ENCODE measurements around the gene ZNF599.
"Not testable (repeated sequence)": the region's sequence is repeated elsewhere in the genome, so short reads cannot be mapped to it uniquely, and the experiment has no call there.

ZNF599 gene

GRCh38 chr19:34772697-34773554 is at the start of gene ZNF599:
TSS of gene ZNF599 (minus strand) at chr19:34773215. CDS start at chr19:34772841, 374 bp downstream.
- peak; percentile 96 for DNase-seq

- DNase-seq, result no peak
These were observed 45.3 kb upstream of the ZNF599 start for GRCh38 chr19:34818270-34818669.

- DNase-seq, result no peak
These were observed 43.7 kb upstream of the ZNF599 start for GRCh38 chr19:34816708-34817107.

DNA sequence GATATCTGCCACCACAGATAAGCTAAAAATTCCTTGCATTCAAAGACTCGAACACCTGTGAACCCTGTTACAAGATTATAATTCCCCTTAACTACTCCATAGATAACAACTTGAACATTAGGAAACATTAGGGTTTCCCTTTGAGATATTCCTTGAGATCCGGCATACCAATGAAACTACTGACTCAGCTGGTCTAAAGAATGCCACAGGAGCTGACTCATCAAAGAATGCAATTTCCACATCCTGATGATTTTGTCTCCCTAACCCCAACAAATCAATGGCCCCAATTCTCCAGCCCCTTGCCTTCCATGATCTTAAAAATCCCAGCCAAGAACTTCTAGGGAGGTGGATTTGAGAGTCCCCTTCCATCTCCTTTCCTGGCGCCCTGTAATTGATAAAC is 35.6 kb upstream of the ZNF599 start:
- no peak for DNase-seq

DNA sequence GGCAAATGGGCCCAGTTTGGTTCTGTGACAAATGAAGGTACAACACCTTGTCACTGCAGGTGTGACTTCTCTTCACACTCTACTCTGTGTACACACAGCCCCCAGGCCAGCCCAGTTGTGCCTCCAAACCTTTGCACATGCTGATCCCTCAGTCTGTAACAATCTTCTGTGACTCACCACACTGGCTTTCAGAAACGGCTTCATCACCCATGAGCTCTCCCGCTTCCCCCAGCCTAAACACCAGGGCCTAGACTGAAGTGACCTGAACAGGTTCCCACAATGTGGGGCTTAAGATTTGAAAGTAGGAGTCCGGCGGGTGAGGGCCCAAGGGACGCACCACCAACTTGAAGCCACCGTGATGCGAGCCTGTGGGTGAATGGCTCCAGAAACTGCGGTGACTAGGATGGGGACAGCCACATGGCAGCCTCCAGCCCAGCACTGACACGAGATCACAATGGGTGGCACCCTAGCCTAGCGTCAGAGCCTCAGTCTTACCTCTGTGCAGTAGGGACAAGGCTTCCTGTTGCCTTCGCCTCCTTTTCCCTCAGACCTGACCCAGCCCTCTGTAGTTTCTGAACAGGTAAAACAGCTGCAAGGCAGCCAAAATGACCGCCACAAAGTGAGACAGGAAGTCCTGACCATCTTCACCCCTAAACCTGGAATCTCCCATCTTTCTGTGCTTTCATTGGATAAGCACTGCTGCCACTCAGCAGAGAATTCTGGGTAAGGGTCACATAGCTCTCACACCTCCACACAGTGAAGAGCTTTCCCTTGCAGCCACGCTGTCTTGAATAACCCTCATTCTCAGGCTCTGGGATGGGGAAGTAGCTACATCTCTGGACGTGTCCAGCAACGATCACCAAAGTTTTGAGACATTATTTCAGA is 34.2 kb upstream of the ZNF599 start:
- no peak for DNase-seq

DNA sequence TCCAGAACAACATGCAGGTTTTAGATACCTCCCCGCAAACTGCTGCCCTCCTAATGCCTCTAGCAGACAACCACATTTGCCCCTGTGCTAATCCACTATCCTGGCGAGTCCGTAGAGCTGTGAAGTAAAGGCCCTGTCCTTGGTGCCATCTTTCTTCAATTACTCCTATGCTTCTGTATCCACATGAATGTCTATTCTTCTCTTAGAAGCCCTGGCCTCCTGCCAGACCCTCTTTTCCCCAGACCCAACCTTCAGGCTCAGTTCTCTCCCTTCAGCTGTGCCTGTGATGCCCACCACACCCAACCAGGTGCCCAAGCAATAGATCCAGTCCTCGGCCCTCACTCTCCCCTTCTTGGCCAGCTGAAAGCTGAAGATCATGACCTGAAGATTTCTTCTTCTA is 31.1 kb upstream of the ZNF599 start:
- DNase-seq, result no peak

DNA sequence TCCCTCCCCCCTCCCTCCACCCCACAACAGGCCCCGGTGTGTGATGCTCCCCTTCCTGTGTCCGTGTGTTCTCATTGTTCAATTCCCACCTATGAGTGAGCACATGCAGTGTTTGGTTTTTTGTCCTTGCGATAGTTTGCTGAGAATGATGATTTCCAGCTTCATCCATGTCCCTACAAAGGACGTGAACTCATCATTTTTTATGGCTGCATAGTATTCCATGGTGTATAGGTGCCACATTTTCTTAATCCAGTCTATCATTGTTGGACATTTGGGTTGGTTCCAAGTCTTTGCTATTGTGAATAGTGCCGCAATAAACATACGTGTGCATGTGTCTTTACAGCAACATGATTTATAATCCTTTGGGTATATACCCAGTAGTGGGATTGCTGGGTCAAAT is 23.9 kb upstream of the ZNF599 start:
- not testable (repeated sequence) for DNase-seq

GRCh38 chr19:34794066-34794960 is 21.3 kb upstream of the ZNF599 start:
- no peak for DNase-seq

GRCh38 chr19:34793565-34793964 is 20.6 kb upstream of the ZNF599 start:
- DNase-seq, result no peak

DNA sequence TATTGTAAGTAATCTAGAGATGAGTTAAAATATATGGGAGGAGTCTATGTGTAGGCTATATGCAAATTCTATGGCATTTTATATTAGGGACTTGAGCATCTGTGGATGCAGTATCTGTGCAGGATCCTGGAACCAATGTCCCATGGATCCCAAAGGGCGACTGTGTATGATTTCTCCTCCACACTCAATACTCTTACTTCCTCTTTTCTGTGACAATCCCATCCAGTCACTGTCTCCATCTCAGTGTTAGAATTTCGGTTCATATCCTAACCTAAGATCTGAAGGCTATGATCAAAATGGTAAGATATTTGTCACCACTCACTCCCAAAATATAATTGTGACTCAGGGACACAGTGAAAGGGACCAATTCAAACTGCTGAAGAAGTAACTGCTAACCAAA is 15.1 kb upstream of the ZNF599 start:
- DNase-seq, result no peak

- DNase-seq, result no peak
These were observed 14.2 kb upstream of the ZNF599 start for GRCh38 chr19:34787059-34787824.

- DNase-seq, result no peak
These were observed 13.2 kb upstream of the ZNF599 start for GRCh38 chr19:34786236-34786635.

GRCh38 chr19:34779652-34780051 is 6.6 kb upstream of the ZNF599 start:
- no peak for DNase-seq

DNA sequence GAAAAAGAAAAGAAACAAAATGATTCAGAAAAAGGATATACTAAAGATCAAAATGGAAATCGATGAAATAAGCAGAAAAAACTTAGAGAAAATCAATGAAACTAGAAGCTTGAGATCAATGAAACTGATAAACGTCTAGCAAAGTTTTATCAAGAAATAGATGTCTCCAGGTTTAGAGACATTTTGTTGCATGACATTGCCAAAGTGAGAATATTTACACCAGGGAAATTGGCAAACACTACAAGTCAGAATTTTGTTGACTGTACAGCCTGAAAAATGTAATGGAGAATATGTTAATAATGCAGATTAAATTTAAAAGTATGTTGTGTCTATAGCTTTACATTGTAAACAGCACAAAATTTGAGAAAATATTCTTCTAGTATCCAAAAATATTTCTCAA is 5.3 kb upstream of the ZNF599 start:
- no peak for DNase-seq

GRCh38 chr19:34774857-34775256 is 1.8 kb upstream of the ZNF599 start:
- DNase-seq, result no peak

DNA sequence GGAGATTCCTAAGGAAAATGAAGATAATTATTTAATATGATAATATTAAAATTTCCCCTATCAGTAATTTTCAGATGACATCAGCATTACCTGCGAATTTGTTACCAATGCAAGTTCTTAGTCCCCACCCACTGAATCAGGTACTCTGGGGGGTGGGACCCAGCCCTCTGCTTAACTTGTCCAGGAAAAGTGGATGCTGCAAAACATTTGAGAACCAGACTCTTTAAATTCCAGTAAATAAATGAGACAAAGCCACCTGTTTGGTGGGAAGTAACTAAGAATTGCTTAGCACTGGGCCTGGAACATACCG is 495 bp upstream of the ZNF599 start:
- DNase-seq, result no peak

DNA sequence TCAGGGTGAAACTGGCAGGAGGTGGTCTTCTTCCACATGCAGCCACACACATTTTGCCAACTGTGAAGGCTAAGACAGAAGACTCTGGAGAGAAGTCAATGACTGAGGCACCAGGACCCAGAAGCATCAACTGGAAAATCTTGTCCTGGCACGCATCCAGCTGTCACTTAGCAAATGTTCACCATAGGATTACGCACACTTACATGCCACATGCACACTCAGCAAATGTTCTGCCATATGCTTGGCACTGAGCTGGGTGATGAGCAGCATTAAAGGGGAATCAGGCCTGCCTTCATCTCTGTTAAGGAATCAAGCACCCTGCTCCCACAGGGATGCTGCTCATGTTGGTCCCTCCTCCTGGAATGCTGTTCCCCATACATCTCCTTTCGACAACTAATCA is 5.1 kb downstream of the ZNF599 start:
- DNase-seq, result peak; percentile 33

- no peak for DNase-seq
These were observed 6.6 kb downstream of the ZNF599 start for GRCh38 chr19:34766386-34766785.

- DNase-seq, result no peak
These were observed 13.6 kb downstream of the ZNF599 start for GRCh38 chr19:34759218-34759917.

DNA sequence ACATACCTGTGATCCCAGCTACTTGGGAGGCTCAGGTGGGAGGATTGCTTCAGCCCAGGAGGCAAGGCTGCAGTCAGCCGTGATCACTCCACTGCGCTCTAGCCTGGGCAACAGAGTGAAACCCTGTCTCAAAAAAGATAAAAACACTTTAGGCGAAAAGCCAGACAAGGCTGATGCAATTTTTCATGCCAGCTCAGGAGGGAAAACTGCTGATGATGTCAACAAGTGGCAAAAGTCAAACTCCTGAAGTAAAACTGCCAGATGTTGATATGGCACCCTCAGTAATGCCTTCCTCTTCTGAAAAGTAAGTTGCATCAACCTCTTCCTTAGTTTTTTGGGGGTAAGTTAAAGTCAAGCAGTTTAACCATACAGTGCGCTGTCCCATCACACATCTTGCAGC is 15.6 kb downstream of the ZNF599 start:
- DNase-seq, result no peak

- DNase-seq, result no peak
These were observed 27.9 kb downstream of the ZNF599 start for GRCh38 chr19:34744896-34745690.

Data from NCI-H82 (cell line).